CD14-positive monocyte (primary cell): ENCODE data around the gene TMEM209. TPM values are rescaled to one million over a fixed set of nuclear protein-coding genes. Genes with fewer than 3 reads are reported as not detected.

Experiments
- DNase-seq, 3 donors: peaks; one replicate each; pipeline ENCODE4 v3.0.0-alpha.2; 2011 to 2022
- H2AFZ ChIP-seq: 2 replicates; pipeline ENCODE4 v1.6.0; 2012; ENCODE audit warnings: mild to moderate bottlenecking, low read depth, low read length, inconsistent platforms; ENCODE audit not compliant: insufficient read depth, poor library complexity, severe bottlenecking
- H3K27ac ChIP-seq, 2 donors: 1 replicate in 1 of 2; 2 replicates in 1 of 2; pipeline ENCODE4 v1.5.1; 2012 to 2013; ENCODE audit warnings: low read length in 2 of 2, control low read depth in 1 of 2, inconsistent platforms in 1 of 2, low read depth in 1 of 2, mild to moderate bottlenecking in 1 of 2
- H3K27me3 ChIP-seq, 2 donors: one replicate each; pipeline versions ENCODE4 v1.6.0 to v1.6.1; 2011 to 2013; ENCODE audit warnings: low read length in 2 of 2; ENCODE audit not compliant: control insufficient read depth in 2 of 2, insufficient read depth in 2 of 2
- H3K36me3 ChIP-seq, 2 donors: replicated peaks in 1 of 2; 1 replicate in 1 of 2; 2 replicates in 1 of 2; pipeline versions ENCODE4 v1.5.1 to v1.6.1; 2012 to 2013; ENCODE audit warnings: low read length in 2 of 2, control low read depth in 1 of 2, inconsistent platforms in 1 of 2, mild to moderate bottlenecking in 1 of 2; ENCODE audit not compliant: insufficient read depth in 2 of 2, control insufficient read depth in 1 of 2
- H3K4me1 ChIP-seq, 2 donors: 1 replicate in 1 of 2; 2 replicates in 1 of 2; pipeline versions ENCODE4 v1.5.1 to v1.6.1; 2012 to 2013; ENCODE audit warnings: low read length in 2 of 2, control low read depth in 1 of 2, inconsistent platforms in 1 of 2, mild to moderate bottlenecking in 1 of 2, moderate library complexity in 1 of 2; ENCODE audit not compliant: insufficient read depth in 2 of 2, control insufficient read depth in 1 of 2
- H3K4me2 ChIP-seq: replicated peaks from 2 replicates; pipeline ENCODE3; 2012; ENCODE audit warnings: low read length, moderate library complexity, mild to moderate bottlenecking; ENCODE audit not compliant: poor library complexity, severe bottlenecking; ENCODE audit errors: extremely low read depth
- H3K4me3 ChIP-seq, 3 experiments: fragments of 200-600 bp in 1 of 3; sonication (generic) in 1 of 3; replicated peaks in 1 of 3; 1 replicate in 2 of 3; 2 replicates in 1 of 3; pipeline ENCODE4 v1.5.1; 2011 to 2013; ENCODE audit warnings: low read length in 3 of 3, mild to moderate bottlenecking in 3 of 3, control low read depth in 2 of 3, low read depth in 2 of 3, inconsistent platforms in 1 of 3, moderate library complexity in 1 of 3
- H3K79me2 ChIP-seq: 2 replicates; pipeline ENCODE4 v1.6.0; 2012; ENCODE audit warnings: mild to moderate bottlenecking, control low read depth, inconsistent platforms, low read length, moderate library complexity; ENCODE audit not compliant: insufficient read depth
- H3K9ac ChIP-seq: 2 replicates; pipeline ENCODE4 v1.6.0; 2017; ENCODE audit warnings: low read length, mild to moderate bottlenecking; ENCODE audit not compliant: insufficient read depth, poor library complexity, severe bottlenecking
- H3K9me3 ChIP-seq, 2 donors: replicated peaks in 1 of 2; 1 replicate in 1 of 2; 2 replicates in 1 of 2; pipeline versions ENCODE4 v1.5.1 to v1.6.1; 2012 to 2013; ENCODE audit warnings: low read length in 2 of 2, control low read depth in 1 of 2; ENCODE audit not compliant: control insufficient read depth in 1 of 2, insufficient read depth in 1 of 2
- H4K20me1 ChIP-seq: 2 replicates; pipeline ENCODE4 v1.6.0; 2012; ENCODE audit warnings: mild to moderate bottlenecking, low read length, control low read depth, moderate library complexity; ENCODE audit not compliant: insufficient read depth
- H3K27ac Mint-ChIP-seq, 7 donors: one replicate each; pipeline ENCODE4 v1.8.0; 2020; ENCODE audit warnings: mild to moderate bottlenecking in 7 of 7, mixed read lengths in 7 of 7, moderate library complexity in 6 of 7, inconsistent platforms in 2 of 7
- H3K27me3 Mint-ChIP-seq, 3 donors: one replicate each; pipeline ENCODE4 v1.8.0; 2021 to 2022; ENCODE audit warnings: low read depth in 3 of 3, mild to moderate bottlenecking in 3 of 3, mixed read lengths in 3 of 3, moderate library complexity in 3 of 3, inconsistent platforms in 1 of 3
- H3K36me3 Mint-ChIP-seq, 2 donors: one replicate each; pipeline ENCODE4 v1.8.0; 2020; ENCODE audit warnings: mixed read lengths in 2 of 2, inconsistent platforms in 1 of 2, mild to moderate bottlenecking in 1 of 2
- H3K4me1 Mint-ChIP-seq: one replicate; pipeline ENCODE4 v1.8.0; 2020; ENCODE audit warnings: mild to moderate bottlenecking, mixed read lengths
- H3K4me3 Mint-ChIP-seq, 2 donors: one replicate each; pipeline ENCODE4 v1.8.0; 2020; ENCODE audit warnings: mild to moderate bottlenecking in 2 of 2, mixed read lengths in 2 of 2, moderate library complexity in 1 of 2
- H3K9me3 Mint-ChIP-seq, 7 donors: one replicate each; pipeline ENCODE4 v1.8.0; 2020 to 2022; ENCODE audit warnings: mixed read lengths in 7 of 7, mild to moderate bottlenecking in 6 of 7, moderate library complexity in 6 of 7, inconsistent platforms in 2 of 7
- WGBS: methylation state at CpG from one replicate; pipeline ENCODE4 v1.1.5; 2013; ENCODE audit warnings: missing lambda C conversion rate; ENCODE audit not compliant: insufficient coverage; 5-methylcytosine and 5-hydroxymethylcytosine counted together
- intact Hi-C, 2 donors: fragments of 100-400 bp; cut with micrococcal nuclease; formaldehyde crosslinking; loops; one replicate each; pipeline versions ENCODE4 v1.15.0 to v1.15.1; 2023
- polyA plus RNA-seq, 3 donors: library from polyadenylated mRNA; depleted of rRNA in 1 of 3; unstranded in 2 of 3; stranded (reverse) in 1 of 3; fragments of 300-500 nt in 2 of 3; fragments of >200 nt in 1 of 3; fragmentation: Illumina TruSeq in 2 of 3; gene quantifications; 1 replicate in 2 of 3; 2 replicates in 1 of 3; pipeline ENCODE4 v1.2.3, GENCODE V29; 2012 to 2021
- TF ChIP-seq, protein P1 (sequence below): fragments of 200-600 bp; IDR thresholded peaks from one replicate; pipeline ENCODE4 v1.8.0; 2022; ENCODE audit warnings: antibody characterized with exemption, mild to moderate bottlenecking

Gene TMEM209
- polyA plus RNA-seq, 3 donors = 7.7 to 16.7 (median 9.6) TPM

DNA sequence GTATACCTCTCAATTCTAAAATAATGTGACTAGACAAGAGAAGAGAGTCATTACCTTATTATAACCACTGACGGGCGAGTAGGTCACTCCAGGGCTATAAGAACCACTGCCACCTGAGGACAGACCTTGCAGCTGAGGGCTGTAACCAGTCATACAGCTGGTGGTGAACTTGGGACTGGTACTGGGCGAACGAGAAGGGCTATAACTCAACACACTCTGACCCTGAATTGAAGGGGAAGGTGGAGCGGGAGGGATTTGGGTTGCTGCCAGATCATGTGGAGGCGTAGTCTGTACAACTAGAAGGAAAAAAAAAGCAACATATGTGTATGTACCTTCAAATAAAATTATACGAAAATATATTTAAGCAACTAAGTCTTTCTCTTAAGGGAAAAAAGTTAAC lies 3.4 kb downstream of the TMEM209 start:
- Mint-ChIP-seq H3K27ac (no peak overlapping the region), H3K9me3 (peaks cover 0 to 3% (median 0%) of the 10 kb centered on the region in 7 donors), H3K4me1 (peaks cover 9% of the 10 kb centered on the region), H3K4me3 (no peak overlapping the region), H3K27me3 (no peaks in the 10 kb centered on the region), H3K36me3 (peaks cover 40 to 61% of the 10 kb centered on the region in 2 donors)
- Histone ChIP-seq H3K9me3 (no peaks in the 10 kb centered on the region), H3K9ac (no peak overlapping the region), H3K4me2 (no peak overlapping the region), H3K4me1 (peaks cover 6 to 11% of the 10 kb centered on the region in 2 donors), H2AFZ (no peak overlapping the region), H4K20me1 (no peaks in the 10 kb centered on the region), H3K36me3 (peaks cover 56 to 60% of the 10 kb centered on the region in 2 donors), H3K27me3 (no peaks in the 10 kb centered on the region), H3K27ac (no peak overlapping the region), H3K79me2 (peaks cover 9% of the 10 kb centered on the region), H3K4me3 (no peak overlapping the region)
- TF ChIP-seq, protein P1, sequence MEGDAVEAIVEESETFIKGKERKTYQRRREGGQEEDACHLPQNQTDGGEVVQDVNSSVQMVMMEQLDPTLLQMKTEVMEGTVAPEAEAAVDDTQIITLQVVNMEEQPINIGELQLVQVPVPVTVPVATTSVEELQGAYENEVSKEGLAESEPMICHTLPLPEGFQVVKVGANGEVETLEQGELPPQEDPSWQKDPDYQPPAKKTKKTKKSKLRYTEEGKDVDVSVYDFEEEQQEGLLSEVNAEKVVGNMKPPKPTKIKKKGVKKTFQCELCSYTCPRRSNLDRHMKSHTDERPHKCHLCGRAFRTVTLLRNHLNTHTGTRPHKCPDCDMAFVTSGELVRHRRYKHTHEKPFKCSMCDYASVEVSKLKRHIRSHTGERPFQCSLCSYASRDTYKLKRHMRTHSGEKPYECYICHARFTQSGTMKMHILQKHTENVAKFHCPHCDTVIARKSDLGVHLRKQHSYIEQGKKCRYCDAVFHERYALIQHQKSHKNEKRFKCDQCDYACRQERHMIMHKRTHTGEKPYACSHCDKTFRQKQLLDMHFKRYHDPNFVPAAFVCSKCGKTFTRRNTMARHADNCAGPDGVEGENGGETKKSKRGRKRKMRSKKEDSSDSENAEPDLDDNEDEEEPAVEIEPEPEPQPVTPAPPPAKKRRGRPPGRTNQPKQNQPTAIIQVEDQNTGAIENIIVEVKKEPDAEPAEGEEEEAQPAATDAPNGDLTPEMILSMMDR = no peak
- intact Hi-C loops = no loop called here
- no peak for DNase-seq
- WGBS = no CpG with 5 or more reads among the region's 7 CpGs

DNA sequence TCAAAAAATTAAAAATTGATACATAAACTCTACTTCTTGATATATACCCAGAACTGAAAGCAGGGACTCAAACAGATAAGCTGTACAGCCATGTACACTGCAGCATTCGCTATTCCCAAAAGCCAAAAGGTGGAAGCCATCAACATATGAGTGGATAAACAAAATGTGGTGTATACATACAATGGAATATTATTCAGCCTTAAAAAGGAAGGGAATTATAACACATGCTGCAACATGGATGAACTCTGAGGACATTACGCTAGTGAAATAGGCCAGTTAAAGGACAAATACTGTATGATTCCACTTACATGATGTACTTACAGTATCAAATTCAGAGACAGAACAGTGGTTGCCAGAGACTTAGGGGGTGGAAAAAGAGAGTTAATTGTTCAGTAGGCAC lies 8.1 kb downstream of the TMEM209 start:
- H3K36me3 Mint-ChIP-seq = peaks cover 58 to 82% of the 10 kb centered on the region in 2 donors
- Histone ChIP-seq H3K4me2 (no peak overlapping the region), H3K27ac (no peak overlapping the region), H3K9ac (no peak overlapping the region), H3K4me1 (no peaks in the 10 kb centered on the region), H3K9me3 (no peaks in the 10 kb centered on the region), H3K27me3 (no peaks in the 10 kb centered on the region), H4K20me1 (no peaks in the 10 kb centered on the region), H3K36me3 (peaks cover 69 to 82% of the 10 kb centered on the region in 2 donors), H2AFZ (no peak overlapping the region), H3K4me3 (no peak overlapping the region), H3K79me2 (no peaks in the 10 kb centered on the region)
- no peak overlapping the region for H3K27ac Mint-ChIP-seq
- TF ChIP-seq, protein P1 = no peak
- H3K4me1 Mint-ChIP-seq = no peaks in the 10 kb centered on the region
- intact Hi-C loops = no loop called here
- no CpG with 5 or more reads among the region's 2 CpGs for WGBS
- DNase-seq = no peak
- H3K27me3 Mint-ChIP-seq = no peaks in the 10 kb centered on the region
- no peaks in the 10 kb centered on the region for H3K9me3 Mint-ChIP-seq
- no peak overlapping the region for H3K4me3 Mint-ChIP-seq
